Dedifferentiated amniotic fluid mesenchymal stem cell (primary cell): ENCODE data around the gene GPN2.

ENCODE experiments used
- DNase-seq: peaks from one replicate; pipeline ENCODE4 v3.0.0-alpha.2; 2016; ENCODE audit errors: extremely low spot score

The GPN2 gene

DNA sequence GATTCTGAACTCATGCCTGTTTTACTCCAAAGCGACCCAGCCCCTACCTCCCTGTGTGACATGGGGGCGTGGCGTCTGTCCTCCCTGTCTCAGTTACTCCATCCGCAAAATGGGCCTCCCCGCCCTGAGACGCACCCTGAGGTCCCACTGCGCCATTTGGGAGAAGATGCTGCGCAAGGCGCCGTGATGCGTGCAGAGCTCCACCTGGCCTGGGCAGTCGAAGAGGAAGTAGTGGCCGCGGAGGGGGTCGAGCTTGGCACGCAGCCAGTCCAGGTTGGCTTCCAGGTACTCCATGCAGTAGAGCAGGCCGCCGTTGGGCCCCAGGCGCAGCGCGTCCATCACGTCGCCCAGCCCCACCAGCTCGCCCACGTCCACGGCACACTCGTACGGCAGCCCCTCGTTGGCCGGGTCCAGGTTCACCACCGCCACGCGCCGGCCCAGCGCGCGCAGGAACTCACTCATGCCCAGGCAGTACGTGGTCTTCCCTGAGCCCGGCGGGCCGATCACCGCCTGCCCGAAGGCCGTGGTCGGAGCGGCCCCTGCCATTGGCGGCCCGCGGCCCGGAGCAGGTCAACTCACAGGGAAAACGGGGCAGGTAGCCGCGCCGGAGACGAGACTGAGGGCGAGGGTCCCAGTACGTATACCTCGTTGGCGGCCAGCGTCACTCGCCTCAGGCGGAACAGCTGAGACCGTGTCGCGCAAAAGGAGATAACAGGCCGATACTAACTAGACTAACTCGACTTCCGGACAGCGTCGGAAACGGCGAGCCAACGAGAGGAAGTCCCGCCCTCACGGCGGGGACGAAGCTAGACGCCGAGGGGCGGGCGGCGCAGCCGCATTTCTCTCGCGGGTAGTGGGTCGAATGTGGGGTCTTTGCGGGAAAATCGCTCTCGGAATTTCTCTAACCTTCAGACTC is at the start of gene GPN2:
GPN2 (minus strand) TSS at position 733 of the 916 bp plus-strand sequence; CDS start at position 546, 187 bp downstream.
- peak; percentile 72 for DNase-seq

- no peak for DNase-seq
Observed at GRCh38 chr1:26938659-26939025, 48.6 kb upstream of the GPN2 start.

DNA sequence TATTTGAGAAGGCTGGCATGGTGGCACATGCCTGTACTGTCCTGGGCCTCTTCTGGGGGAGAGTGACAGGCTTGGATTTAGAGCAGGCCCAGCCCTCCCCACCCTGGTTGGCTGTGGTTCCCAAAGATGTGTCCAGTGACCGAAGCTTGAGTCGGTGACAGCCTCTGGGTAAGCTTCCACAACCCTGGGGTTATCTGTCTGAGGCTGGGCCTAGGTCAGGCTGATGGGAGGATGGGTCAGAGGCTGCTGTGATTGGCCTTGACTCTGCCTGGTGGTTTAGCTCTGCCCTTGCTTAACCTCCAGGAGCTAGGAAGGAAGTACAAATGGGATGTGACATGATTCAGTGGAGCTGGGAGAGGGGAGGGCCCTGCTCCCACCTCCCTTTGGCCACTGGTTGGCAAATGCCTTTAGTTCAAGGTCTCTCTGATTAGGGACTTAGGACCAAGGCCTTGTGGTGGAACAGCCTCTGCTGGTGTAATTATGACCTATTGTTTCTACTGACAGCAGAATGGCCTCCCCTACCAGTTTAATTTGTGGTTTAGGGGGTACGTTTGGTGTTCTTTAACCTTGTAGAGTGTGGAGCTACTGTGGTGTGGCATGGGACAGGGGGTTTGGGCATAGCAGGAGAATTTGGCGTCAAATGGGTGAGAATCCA is 48.0 kb upstream of the GPN2 start:
- DNase-seq: no peak

DNA sequence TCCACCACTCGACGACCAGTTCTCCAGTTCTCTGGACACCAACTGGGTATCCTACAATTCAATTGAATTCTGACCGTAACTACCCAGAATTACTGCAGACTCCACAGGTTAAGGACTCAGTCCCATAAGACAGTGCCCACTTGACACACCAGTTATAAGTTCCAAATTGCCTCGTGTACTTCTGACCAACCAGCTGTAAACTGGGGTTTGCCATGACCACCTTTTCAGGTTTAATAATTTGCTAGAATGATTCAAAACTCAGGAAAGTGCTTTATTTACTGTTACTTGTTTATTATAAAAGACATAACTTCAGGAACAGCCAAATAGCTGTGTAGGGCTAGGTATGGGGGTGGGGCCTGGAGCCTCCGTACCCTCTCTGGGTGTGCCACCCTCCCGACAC is 46.7 kb upstream of the GPN2 start:
- DNase-seq: no peak

DNA sequence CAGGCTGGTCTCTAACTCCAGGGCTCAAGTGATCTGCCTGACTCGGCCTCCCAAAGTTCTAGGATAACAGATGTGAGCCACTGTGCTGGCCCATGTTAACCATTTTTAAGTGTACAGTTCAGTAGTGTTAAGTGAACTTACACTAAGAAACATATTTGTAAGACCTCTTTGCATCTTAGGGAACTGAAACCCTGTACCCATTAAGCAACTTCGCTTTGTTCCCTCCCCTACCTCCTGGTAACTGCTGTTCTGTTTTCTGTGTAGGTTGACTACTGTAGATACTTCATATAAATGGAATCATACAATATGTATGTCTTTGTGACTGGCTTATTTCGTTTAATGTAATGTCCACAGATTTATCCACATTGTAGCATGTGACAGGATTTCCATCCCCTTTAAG is 42.4 kb upstream of the GPN2 start:
- DNase-seq: no peak

GRCh38 chr1:26923711-26924110 is 33.6 kb upstream of the GPN2 start:
- no peak for DNase-seq

GRCh38 chr1:26922901-26923300 is 32.8 kb upstream of the GPN2 start:
- DNase-seq: no peak

DNA sequence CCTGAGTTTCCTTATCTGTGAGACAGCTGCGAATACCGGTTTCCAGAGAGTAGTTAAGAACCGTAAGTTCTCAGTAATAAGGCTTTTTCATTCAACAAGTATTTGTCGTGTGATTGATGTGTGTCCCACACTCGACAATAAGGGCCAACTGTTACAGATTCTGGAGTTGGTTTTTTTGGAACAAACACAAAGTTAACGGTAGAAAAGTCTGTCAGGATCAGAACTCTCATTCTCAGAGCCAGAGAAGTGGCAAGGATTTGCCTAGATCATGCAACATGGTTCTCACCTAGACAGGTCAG is 32.3 kb upstream of the GPN2 start:
- no peak for DNase-seq

DNA sequence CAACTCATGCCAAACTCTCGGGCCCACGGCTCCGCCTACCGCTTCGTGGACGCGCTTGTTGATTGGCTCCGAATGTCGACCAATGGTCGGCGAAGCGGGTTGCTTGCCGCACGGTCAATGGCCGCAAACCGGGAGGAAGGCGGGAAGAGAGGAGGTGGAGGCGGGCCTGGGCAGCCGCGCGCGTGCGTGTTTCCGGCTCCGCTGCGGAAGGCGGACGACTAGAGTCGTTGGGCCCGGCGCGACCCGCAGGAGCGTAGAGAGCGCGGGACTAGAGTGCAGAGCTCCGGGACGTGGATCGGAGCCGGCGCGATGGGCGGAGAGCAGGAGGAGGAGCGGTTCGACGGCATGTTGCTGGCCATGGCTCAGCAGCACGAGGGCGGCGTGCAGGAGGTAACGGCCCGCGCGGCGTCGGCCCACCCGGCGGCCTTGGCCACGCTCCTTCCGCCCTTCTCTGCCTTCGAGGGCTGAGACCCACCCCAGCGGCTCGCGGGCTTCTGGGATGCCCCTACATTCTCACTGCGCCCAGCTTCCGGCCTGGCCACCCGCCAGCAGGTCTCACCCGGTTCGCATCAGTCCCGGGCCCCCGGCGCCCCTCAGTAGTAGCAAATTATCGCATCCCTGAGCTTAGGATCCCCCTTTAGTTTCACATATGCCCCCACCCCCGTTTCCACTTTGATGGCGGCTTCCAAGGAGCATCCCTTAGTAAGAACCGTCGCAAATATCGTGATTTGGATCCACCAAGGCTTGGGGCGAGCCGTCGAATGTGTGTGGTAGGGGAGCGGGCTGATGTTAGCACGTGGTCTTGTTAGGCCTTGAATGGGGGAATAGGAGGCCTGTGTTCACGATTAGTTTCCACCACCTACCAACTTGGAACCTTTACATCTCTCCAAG is 31.7 kb upstream of the GPN2 start, which contains the start of gene NUDC:
NUDC (plus strand) TSS at position 204 of the 891 bp plus-strand sequence; CDS start at position 310, 106 bp downstream.
- peak; percentile 98 for DNase-seq

GRCh38 chr1:26921126-26921539 is 31.1 kb upstream of the GPN2 start:
- no peak for DNase-seq

GRCh38 chr1:26915204-26915842 is 25.2 kb upstream of the GPN2 start:
- DNase-seq: no peak

- no peak for DNase-seq
Observed at GRCh38 chr1:26913754-26914619, 23.9 kb upstream of the GPN2 start, which contains the start of gene NR0B2. Gene NR0B2 (minus strand): TSS chr1:26913975. CDS start chr1:26913940, 35 bp downstream.

DNA sequence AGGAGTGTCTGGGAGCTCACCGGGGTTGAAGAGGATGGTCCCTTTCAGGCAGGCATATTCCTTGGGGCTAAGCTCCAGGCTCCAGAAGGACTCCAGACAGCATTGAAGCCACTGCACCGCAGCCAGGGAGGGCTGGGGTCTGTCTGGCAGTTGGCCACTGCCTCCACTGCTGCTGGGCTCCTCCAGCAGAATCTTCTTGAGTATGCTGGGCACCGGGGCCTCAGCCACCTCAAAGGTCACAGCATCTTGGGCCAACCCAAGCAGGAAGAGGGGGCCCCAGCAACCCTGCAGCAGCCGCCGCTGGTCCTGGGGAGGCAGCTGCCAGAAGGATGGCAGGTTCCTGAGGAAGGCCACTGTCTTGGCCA is 23.3 kb upstream of the GPN2 start:
- no peak for DNase-seq

GRCh38 chr1:26912147-26912490 is 22.0 kb upstream of the GPN2 start:
- DNase-seq: no peak

- DNase-seq: no peak
Observed at GRCh38 chr1:26911399-26912146, 21.5 kb upstream of the GPN2 start.

DNA sequence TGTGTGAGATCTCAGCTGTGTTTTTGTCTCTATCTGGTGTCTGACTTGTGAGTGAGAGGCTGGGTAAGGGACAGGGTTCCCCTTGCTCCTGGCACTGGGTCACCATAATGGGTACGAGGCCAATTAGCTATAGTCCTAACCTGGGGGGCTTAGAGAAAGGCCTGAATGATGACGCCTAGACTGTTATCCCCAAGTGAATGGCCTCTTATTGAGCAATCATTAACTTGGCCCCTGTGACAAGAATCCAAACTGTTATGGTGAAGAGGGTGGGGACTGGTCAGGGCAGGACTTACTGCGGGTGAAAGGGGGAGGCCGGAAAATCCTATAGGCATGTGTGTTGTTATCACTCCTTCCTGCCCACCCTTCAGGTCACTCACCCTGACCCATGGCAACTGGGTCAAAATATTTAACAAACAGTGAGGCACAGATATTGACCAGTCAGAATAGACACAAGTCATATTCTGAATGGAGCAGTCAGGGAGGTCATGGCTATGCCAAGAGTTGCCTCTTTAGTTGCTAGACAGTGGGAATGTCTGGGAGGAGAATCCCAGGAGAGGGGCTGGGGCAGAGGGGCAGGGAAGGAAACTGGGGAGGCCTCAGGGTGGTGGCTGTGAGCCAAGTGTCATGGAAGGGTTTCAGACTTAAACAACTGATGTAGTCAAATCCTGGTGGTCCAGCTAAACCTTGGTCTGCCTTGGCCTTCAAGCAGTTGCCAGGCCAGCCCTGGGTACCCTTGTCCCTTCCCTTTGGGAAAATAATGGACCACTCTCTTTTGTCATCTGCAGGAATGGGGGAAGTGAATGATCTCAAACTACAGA is 20.5 kb upstream of the GPN2 start:
- no peak for DNase-seq

GRCh38 chr1:26909951-26910342 is 19.9 kb upstream of the GPN2 start:
- no peak for DNase-seq

- peak; percentile 25 for DNase-seq
Observed at GRCh38 chr1:26907071-26907917, 17.2 kb upstream of the GPN2 start.
